SU-DHL-6 (cell line): ENCODE results near the gene ELMO1.

Experiments
- H2AFZ ChIP-seq: fragments of 200-600 bp; sonication (generic); 2 replicates; pipeline ENCODE4 v1.6.1; 2014; ENCODE audit warnings: low read depth, mild to moderate bottlenecking, moderate library complexity, mixed read lengths, antibody characterized with exemption, low read length; ENCODE audit not compliant: severe bottlenecking
- H3F3A ChIP-seq: fragments of 200-600 bp; shearing (Covaris generic); 2 replicates; pipeline ENCODE4 v1.6.0; 2016; ENCODE audit warnings: antibody characterized with exemption, mild to moderate bottlenecking; ENCODE audit not compliant: insufficient read depth
- H3K27ac ChIP-seq: fragments of 200-600 bp; sonication (generic); 2 replicates; pipeline ENCODE4 v1.5.1; 2016; ENCODE audit warnings: low read depth, mild to moderate bottlenecking, low read length, moderate library complexity, mixed read lengths
- H3K27me3 ChIP-seq: fragments of 200-600 bp; sonication (generic), shearing (Covaris generic); 2 replicates; pipeline ENCODE4 v1.6.0; 2014; ENCODE audit warnings: mild to moderate bottlenecking, low read length
- H3K36me3 ChIP-seq: fragments of 200-600 bp; sonication (generic); 2 replicates; pipeline ENCODE4 v1.6.1; 2014; ENCODE audit warnings: mild to moderate bottlenecking, low read length, mixed read lengths
- H3K4me2 ChIP-seq: fragments of 300-600, 200-600 bp; shearing (Covaris generic), sonication (generic); 2 replicates; pipeline ENCODE4 v1.6.0; 2014; ENCODE audit warnings: low read length, low read depth, mild to moderate bottlenecking; ENCODE audit not compliant: poor library complexity, severe bottlenecking
- H3K4me3 ChIP-seq: fragments of 200-600 bp; sonication (generic); 2 replicates; pipeline ENCODE4 v1.5.1; 2014; ENCODE audit warnings: antibody characterized with exemption, low read length, mild to moderate bottlenecking, mixed read lengths; ENCODE audit not compliant: insufficient read depth, poor library complexity, severe bottlenecking
- H3K79me2 ChIP-seq: fragments of 200-600 bp; sonication (generic); 2 replicates; pipeline ENCODE4 v1.6.1; 2014; ENCODE audit warnings: mild to moderate bottlenecking, low read length, moderate library complexity; ENCODE audit not compliant: insufficient read depth
- H3K9ac ChIP-seq: fragments of 200-600 bp; sonication (generic); 2 replicates; pipeline ENCODE4 v1.7.0; 2014; ENCODE audit warnings: mild to moderate bottlenecking, low read length
- H3K9me2 ChIP-seq: fragments of 200-600 bp; sonication (generic); replicated peaks from 2 replicates; pipeline ENCODE4 v1.6.1; 2014; ENCODE audit warnings: low read length; ENCODE audit not compliant: insufficient read depth
- H3K9me3 ChIP-seq: fragments of 200-600 bp; sonication (generic); 2 replicates; pipeline ENCODE4 v1.6.1; 2014; ENCODE audit warnings: low read length, mixed read lengths; ENCODE audit not compliant: insufficient read depth
- H4K20me1 ChIP-seq: fragments of 200-600 bp; sonication (generic); 2 replicates; pipeline ENCODE4 v1.6.1; 2014; ENCODE audit warnings: low read depth, mild to moderate bottlenecking, antibody characterized with exemption, low read length, moderate library complexity, mixed read lengths
- CTCF ChIP-seq: fragments of 200-600 bp; sonication (generic); IDR thresholded peaks from one replicate; pipeline ENCODE4 v1.5.1; 2017; ENCODE audit warnings: antibody characterized with exemption, mild to moderate bottlenecking, low read length, moderate library complexity; ENCODE audit not compliant: insufficient read depth, poor library complexity, severe bottlenecking
- EZH2phosphoT487 ChIP-seq: fragments of 200-600 bp; sonication (generic), shearing (Covaris generic); conservative IDR thresholded peaks from 2 replicates; pipeline ENCODE4 v1.6.1; 2018; ENCODE audit warnings: mild to moderate bottlenecking, antibody characterized with exemption, low read length, moderate library complexity, mixed read lengths

Gene ELMO1

GRCh38 chr7:37104822-37105518 is 343.7 kb downstream of the ELMO1 start:
- Histone ChIP-seq H3K9me3 (no peaks in the 10 kb centered on the region), H3K27me3 (no peaks in the 10 kb centered on the region), H3K9me2 (no peaks in the 10 kb centered on the region), H4K20me1 (no peaks in the 10 kb centered on the region), H3K9ac (no peak overlapping the region), H3K36me3 (no peaks in the 10 kb centered on the region), H3K79me2 (no peaks in the 10 kb centered on the region), H3K27ac (no peak overlapping the region), H3K4me2 (no peak overlapping the region), H3F3A (no peaks in the 10 kb centered on the region), H3K4me3 (no peak overlapping the region), H2AFZ (no peak overlapping the region)
- TF ChIP-seq EZH2phosphoT487 = no peak
- TF ChIP-seq CTCF = no peak

- no peaks in the 10 kb centered on the region for H3K36me3 ChIP-seq
- no peak overlapping the region for H2AFZ ChIP-seq
- H3K27me3 ChIP-seq = no peaks in the 10 kb centered on the region
- H3K4me3 ChIP-seq = no peak overlapping the region
- H3K9ac ChIP-seq = no peak overlapping the region
- H3F3A ChIP-seq = no peaks in the 10 kb centered on the region
- no peaks in the 10 kb centered on the region for H3K9me3 ChIP-seq
- no peaks in the 10 kb centered on the region for H3K79me2 ChIP-seq
- no peak overlapping the region for H3K27ac ChIP-seq
- H4K20me1 ChIP-seq = no peaks in the 10 kb centered on the region
- TF ChIP-seq EZH2phosphoT487 (no peak), CTCF (no peak)
- H3K4me2 ChIP-seq = no peak overlapping the region
- H3K9me2 ChIP-seq = no peaks in the 10 kb centered on the region
Observed at GRCh38 chr7:37102518-37103137, 346.0 kb downstream of the ELMO1 start.

- no peak overlapping the region for H2AFZ ChIP-seq
- H3K9ac ChIP-seq = no peak overlapping the region
- no peaks in the 10 kb centered on the region for H3K9me3 ChIP-seq
- H3K4me3 ChIP-seq = no peak overlapping the region
- H3K27me3 ChIP-seq = no peaks in the 10 kb centered on the region
- peaks cover 7% of the 10 kb centered on the region; the same call in 1 of the 2 replicates for H3K36me3 ChIP-seq
- no peaks in the 10 kb centered on the region for H3K79me2 ChIP-seq
- H3K27ac ChIP-seq = no peak overlapping the region
- H4K20me1 ChIP-seq = no peaks in the 10 kb centered on the region
- H3F3A ChIP-seq = no peaks in the 10 kb centered on the region
- H3K9me2 ChIP-seq = no peaks in the 10 kb centered on the region
- TF ChIP-seq CTCF = no peak
- TF ChIP-seq EZH2phosphoT487 = no peak
- H3K4me2 ChIP-seq = no peak overlapping the region
Observed at GRCh38 chr7:37100735-37101331, 347.8 kb downstream of the ELMO1 start.
